GM19025 (cell line): Measurements from ENCODE around the gene MRPS23.
"Not testable (repeated sequence)": the region's sequence is repeated elsewhere in the genome, so short reads cannot be mapped to it uniquely, and the experiment has no call there.

Experiments
- ATAC-seq: cut with Tn5 transposase; IDR thresholded peaks from one replicate; pipeline ENCODE4 v1.9.1; 2021; ENCODE audit warnings: mild to moderate bottlenecking, low read depth, moderate library complexity; ENCODE audit not compliant: unreplicated experiment

The MRPS23 gene

DNA sequence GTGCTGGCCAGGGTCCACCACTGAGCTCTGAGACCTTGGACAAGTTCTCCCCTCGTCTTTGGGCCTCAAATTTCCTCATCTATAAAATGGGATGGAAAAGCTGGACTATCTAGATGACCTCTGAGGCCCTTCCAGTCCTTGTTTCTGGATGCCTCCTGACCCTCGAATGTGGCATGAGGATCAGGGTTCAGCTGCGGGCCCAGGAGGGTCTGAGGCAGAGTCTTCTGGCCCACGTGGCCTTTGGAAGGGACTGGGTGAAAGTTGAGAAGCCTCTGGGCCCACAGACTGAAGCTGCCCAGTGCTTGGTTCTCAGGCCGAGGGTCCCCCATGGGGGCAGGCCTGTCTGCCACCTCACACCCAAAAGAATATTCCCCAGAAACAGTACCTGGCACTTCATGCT, 16.9 kb upstream of the MRPS23 start:
- ATAC-seq = no peak

DNA sequence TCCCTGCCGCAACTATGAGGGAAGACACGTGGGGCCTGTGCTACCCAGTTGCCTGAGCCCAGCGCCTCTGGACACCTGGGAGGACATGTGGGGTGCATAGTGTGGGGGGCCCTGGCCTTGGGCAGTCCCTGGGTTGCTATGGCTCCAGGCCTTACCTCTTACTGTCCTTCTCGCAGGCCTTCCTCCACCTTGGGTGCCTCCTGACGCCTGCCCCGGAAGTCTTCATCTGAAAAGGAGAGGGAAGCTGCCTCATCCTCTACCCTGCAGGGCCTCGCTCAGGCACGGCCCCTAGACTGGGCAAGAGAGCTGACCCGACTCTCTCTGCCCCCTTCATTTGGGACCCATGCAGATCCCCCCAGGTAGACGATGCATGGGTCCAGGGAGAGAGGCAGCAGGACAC, 16.5 kb upstream of the MRPS23 start:
- no peak for ATAC-seq

DNA sequence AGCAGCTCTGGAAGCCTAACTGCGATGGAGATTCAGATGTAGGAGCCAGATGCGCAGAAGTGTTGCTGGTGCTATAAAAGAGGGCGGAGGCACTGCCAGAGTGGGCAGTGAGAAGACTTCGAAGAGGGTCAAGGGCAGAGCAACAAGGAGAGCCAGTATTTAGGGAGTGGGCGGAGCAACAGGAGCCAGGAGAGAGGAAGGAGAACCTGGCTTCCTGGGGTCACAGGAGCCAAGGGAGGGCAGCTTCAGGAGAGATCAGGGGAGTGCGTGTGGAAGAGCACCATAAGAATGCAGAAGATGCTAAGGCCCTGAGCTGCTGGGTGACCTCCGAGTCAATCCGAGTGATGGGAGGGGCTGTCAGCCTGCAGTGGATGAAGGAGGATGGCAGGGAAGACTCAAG, 14.4 kb upstream of the MRPS23 start:
- no peak for ATAC-seq

DNA sequence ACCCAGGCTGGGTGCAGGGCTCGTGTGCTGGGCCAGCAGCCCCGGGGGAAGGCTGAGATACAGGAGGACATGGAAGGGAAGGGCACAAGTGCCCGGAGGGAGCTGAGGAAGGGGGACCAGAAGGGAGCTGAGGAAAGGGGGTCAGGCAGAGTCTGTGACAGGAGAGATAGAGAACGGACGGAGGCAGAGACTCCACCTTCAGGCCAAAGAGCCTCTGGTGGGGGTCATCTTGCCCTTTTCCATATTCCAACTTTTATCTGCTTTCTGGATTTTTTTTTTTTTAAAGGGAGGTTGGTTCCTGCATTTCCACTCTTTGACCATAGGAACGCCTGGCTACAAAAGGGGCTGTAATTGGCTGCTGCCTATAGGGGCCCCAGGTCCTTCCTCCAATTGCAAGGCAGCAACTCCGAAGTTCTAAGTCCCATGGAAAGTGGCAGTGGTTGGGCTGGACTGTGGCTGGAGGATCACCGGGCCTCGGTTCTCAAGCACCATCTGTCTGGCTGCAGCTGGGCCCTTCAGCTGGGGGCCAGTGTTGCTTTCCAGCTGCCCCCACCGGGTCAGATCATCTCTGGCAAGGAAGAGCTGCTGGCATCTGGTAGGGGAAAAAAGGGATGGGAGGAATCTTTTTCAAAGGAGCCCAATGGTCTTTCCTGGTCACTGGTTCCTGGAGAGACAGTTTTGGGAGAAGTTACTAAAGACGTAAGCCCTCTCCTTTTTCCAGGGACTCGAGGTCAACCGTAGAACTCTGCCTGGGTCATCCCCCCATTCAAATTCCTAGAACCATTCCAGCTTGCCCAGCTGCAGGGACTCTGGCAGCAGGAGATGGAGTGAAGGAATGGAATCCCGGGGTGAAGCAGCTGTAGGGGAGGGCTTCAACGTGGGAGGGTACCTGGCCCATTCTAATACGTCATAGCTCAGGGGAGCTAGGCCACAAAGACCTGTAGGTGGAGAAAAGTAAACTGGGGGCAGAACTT, 13.1 kb upstream of the MRPS23 start:
- ATAC-seq = no peak

DNA sequence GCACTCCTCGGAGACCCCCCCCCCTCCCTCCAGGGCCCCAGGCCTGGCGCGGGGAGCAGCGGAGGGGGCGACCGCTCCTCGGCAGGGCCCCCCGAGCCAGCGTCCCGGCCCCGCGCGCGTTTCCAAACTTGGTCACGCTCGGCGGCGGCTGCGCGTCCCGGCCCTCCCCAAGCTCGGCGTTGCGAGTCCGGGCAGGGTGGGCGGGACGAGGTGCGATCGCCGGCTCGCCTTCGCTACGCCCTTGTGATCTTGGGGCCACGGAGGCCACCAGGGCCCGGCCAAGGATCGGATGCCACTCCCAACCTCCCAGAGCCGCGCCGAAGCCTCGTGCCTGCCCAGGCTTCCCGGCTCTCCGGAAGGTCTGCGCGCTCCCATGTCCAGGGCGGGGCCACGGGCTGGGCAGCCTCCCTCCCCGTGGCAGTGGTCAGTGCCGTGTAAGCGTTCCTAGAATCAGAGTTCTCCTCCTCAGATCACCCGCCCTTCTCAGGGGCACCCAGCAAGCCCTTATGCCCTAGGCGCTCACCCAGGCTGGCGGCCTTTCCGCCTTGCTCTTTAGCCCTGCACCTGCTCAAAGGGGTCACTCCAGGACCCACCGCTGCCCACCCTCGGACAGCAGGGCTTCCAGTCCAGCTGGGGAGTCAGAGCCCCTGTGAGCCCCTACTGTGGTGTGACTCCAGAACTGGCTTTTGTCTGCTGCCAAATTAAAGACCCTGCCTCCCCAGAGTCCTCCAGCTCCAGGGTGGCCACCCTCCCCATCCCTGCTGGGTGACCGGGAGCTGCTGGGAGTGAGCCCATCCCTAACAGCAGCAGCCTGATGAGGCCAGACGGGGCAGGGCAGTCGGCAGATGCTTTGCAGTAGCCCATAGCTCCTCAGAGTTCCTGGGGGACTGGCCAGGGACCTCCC, 12.2 kb upstream of the MRPS23 start:
- ATAC-seq = no peak

DNA sequence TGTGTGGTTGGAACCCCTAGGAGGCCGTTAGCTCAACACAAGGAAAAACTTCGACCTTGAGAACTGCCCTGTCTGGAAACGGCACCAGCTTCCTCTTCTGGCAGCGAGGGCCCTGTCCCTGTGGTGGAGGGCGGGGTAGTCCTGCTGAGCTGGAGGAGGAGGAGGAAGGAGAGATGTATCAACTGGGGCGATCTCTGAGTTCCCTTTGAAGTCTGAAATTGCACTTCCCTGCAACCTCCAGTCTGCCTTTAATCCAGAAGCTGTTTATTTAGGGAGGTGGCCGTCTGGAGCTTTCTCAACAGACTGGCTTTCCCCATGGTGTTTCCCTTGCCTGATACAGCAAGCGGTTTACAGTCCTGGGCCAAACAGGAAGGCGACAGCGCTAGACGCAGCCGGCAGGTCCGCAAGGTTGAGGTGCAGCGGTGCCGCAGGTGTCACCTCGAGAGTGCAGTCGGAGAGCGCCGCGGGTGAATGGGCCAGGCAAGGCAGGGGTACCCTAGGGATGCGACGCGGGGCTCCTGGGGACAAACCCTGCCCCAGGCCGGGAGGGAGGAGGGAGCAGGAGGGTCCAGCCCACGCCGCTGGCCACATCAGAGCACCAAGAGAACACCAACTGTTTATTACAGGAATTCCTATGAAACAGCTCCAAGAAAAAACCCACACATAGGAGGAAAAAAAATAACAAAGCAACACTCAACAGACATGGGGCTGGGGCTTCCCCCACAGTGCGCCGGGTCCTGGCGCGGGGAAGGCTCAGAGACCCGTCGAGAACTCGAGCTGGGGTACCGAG, 11.4 kb upstream of the MRPS23 start:
- no peak for ATAC-seq

DNA sequence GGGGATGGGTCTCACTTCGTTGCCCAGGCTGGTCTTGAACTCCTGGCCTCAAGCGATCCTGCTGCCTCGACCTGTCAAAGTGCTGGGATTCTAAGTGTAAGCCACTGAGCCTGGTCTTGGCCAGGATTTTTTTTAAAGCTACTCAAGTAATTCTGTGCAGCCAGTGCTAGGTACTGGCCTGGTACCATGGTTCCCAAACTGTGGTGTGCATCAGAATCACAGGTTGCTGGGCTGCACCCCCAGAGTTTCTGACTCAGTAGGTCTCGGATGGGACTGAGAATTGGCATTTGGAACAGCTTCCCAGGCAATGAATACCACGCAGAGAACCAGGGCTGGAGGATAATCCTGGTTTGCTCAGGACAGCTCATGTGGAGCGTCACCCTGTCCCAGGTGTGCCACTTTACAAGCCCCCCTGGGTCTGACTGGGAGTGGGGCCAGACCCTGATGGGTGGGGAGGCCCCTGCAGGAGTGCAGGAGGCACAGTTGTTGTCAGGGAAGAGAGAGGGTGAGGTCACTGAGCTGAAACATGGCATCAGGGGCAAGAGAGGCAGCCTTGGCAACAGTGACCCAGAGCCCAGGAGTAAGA, 10.7 kb upstream of the MRPS23 start:
- ATAC-seq = no peak

DNA sequence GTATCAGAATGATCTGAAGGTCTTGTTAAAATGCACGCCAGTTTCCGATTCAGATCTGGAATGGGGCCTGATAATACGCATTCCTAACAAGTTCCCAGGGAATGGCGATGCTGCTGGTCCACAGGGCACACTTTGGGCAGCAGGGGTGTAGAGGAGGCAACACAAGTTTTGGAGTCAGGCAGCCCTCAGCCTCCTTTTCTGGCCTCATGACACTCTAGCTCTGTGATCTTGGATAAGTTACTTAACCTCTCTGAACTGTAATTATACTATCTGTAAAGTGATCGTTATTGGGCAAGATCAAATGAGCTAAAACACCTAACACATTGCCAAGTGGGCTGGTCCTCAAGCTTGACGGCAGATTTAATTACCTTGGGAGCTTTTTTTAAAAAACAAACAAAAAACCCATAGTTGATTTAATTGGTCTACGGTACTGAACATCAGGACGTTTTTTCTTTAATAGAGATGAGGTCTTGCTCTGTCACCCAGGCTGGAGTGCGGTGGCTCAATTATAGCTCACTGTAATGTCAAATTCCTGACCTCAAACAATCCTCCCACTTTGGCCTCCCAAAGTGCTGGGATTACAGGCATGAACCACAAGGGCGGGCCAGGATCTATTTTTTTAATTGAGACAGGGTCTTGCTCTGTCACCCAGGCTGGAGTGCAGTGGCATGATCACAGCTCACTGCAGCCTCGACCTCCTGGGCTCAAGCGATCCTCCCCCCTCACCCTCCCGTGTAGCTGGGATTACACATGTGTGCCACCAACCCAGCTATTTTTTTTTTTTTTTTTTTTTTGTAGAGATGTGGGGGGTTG, 10.0 kb upstream of the MRPS23 start:
- no peak for ATAC-seq

DNA sequence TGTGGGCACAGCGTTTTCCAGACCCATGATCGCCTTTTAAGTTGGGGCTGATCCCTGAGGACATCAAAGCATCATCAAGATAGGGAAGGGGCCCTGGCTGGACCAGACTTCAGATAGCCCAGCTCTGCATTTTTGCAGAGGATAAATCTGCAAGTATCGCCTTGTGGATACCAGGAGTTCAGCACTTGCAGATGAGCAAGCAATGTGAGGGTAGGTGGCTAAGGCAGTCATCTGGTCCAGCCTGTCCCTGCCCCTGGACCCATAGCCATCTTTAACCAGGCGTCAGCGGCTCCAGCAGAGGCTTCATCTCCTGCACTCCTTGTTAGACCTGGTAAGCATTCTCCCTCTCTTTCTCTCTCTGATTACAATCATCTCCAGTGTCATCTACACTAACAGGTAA, 9.0 kb upstream of the MRPS23 start:
- ATAC-seq = no peak

DNA sequence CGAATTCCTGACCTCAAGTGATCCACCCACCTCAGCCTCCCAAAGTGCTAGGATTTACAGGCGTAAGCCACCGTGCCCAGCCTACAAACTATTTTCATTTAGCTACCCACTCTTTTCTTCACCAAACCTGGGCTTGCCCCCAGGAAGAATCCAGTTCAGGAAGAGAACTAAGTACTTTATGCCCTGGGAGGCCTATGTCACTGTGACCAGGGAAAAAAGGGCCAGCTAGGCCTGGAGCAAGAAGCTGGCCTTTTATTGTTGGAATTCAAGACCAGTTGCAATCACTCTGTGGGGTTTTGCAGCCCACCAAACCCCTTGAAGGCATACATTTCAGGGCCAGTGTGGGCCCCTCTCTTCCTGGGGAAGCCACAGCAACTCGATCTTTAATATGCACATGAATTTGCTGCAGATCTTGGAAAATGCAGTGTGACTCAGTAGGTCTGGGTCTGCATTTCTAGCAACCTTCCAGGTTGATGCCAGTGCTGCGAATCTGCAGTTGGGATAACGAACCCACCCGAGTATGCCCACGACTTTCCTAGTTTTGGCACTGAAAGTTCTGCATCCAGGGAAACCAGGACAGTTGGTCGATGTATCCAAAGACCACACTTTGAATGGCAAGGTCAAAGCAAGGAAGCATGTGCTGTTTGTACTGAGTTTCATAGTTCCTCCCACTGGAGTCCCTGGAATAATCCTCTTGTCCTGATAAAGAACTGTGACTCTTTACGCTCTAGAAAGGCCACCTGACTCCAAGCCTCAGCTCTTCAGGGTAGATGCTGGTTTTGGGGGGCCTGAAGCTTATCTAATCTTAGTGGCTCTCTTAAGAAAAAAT, 7.2 kb upstream of the MRPS23 start:
- ATAC-seq = no peak

DNA sequence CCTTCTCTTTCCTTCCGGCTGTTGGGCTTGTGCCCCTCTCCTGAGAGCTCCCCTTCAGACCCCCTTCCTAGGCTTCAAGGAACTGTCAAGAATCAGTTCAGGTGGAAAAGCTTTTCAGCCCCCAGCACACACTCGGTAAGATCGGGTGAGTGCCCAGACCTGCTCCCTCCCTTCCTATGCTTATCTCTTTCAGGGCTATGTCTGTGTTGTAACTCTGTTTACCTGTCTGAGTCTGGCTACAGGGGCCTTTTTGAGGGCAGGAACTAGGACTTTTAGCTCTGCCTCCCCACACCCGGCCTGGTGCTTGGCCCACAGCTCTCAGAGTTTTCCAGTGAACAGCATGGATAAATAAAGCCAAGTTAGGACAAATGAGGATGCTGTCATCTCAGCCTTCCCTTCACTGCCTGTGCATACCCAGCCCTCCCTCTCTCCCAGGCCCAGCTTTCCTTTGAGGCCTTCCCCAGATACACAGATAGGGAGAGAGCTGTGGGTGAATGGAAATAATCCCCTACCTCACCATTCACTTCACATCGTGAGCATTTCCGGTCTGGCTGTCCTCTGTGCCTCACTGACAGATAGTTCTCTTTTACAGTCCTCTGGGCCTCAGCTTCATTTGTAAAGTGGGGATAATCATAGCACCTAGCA, 5.7 kb upstream of the MRPS23 start:
- no peak for ATAC-seq

DNA sequence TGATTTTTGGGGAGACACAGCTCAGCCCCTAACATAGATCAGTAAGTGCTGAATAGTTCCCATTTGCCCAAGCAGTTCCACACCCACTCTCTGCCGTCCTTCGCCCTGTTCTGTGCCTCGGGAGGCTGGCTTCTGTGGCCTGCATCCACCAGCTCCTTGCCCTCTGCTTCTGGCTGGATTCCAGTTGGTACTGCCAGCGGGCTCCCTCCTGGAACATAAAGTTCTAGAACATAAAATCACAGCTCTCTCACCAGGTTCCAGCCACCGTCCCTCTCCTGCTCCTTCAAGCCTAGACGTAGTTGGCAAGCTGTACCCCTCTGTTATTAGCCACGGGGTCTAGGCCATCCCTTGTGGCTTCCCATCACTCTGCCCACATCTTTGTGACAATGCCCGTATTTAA, 3.9 kb upstream of the MRPS23 start:
- ATAC-seq = no peak

DNA sequence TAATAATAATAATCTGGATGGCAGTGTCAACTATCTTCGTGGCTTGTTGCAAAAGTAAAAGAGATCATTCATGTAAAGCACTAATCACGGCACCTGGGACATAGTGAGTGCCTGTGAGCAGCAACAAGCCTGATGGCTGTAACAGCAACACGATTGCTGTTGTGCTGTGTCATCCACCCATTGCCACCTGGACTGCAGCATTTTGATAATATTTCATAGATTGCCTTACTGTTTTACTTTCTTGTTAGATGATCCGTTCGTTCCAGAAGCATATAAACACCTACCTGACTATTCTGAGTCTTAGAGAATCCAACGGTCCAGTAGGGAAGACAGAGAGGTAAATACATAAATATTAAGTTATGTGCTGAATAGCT, 3.1 kb upstream of the MRPS23 start:
- ATAC-seq = no peak

DNA sequence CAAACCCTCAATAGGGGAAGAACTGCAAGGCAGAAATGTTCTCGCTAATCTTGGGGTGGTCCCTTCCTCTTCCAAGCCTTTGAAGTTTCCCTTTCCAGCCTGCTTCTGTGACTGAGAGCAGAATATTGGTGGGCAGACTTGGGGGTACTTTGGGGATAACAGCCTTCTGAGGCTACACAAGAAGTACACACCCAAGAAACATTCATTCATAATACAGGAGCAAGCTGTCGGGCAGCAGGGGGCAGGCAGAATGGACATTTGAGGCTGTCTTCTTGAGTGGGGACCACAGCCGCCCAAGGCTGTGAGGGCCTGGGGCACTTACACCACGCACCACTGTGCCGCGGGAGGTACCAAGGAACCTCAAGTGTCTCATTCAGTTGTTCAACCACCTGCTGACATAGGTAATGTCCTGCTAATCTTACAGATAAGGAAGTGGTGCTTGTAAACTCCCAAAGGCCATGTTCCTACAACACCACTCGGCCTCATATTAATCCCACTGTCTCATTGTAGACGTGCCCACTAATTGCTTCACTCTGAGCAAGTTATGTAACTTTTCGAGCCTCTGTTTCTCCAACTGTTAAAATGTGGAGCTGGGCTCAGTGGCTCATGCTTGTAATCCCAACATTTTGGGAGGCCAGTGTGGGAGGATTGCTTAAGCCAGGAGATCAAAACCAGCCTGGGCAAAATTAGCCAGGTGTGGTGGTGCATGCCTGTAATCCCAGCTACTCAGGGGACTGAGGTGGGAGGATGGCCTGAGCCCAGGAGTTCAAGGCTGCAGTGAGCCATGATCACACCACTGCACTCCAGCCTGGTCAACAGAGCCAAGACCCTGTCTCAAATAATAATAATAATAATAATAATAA, 2.5 kb upstream of the MRPS23 start:
- no peak for ATAC-seq

DNA sequence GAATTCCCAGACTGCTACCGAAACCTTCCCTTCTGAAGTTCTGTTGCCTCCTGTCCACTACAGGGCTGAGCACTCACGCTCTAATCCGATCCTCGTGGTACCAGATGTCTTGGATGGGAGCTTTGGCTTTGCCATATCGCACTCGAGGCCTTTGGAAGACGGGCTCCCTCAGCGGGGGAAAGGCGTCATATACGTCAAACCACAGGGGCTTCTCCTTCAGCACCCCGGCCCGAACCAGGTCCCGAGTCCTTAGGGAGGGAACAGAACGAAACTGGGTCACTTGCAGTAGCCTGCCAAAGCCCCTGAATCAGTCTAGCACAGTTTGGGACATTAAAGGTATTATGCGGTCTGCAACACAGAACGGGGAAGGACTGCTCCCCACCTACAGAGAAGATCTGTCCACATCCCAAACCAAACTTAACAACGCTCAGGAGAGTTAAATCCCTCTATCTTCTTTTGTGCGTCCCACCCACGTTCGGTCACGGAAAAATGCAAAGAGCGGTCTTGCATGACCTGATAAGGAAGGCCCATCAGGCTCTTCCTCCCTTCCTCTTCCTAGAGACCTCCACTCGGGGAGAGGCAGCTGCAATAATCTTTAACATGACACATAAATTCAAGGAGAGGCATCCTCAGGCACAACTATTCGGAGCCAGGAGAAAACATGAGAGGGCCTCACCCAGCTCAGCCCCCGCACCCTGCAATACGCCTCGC, 526 bp downstream of the MRPS23 start:
- ATAC-seq = no peak

DNA sequence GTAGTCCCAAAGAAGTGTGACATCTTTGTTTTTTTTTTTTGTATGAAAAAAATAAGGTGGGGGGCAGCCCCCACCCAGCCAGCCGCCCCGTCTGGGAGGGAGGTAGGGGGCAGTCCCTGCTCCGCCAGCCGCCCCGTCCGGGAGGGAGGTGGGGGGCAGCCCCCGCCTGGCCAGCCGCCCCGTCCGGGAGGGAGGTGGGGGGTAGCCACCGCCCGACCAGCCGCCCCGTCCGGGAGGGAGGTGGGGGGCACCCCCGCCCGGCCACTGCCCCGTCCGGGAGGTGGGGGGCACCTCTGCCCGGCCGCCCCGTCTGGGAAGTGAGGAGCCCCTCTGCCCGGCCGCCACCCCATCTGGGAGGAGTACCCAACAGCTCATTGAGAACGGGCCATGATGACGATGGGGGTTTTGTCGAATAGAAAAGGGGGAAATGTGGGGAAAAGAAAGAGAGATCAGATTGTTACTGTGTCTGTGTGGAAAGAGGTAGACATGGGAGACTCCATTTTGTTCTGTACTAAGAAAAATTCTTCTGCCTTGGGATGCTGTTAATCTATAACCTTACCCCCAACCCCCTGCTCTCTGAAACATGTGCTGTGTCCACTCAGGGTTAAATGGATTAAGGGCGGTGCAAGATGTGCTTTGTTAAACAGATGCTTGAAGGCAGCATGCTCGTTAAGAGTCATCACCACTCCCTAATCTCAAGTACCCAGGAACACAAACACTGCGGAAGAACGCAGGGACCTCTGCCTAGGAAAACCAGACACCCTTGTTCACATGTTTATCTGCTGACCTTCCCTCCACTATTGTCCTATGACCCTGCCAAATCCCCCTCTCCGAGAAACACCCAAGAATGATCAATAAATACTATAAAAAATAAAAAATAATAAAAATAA, 3.5 kb downstream of the MRPS23 start:
- ATAC-seq = not testable (repeated sequence)
